Measurements from ENCODE around the gene ARID2.

Gene ARID2

DNA sequence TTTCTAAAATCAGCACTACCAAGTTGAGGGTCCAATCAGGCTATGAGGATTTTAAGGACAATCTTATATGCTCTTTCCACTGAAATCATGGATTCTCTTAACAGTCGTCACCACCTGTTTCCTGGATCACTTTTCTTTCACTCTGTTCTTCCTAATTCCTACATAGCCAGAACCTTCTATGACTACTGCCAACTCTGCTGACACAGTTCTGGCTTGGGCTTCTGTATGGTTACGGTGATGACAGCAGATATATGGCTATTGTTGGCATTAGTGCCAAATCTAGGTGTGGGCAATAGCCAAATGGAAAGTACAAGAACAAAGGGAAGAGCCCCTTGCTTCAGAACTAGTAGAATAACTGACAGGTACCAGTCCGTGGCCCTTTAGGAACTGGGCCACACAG is 124.0 kb downstream of the ARID2 start:
- DNase-seq (ENCODE audit: low spot score) = no peak

DNA sequence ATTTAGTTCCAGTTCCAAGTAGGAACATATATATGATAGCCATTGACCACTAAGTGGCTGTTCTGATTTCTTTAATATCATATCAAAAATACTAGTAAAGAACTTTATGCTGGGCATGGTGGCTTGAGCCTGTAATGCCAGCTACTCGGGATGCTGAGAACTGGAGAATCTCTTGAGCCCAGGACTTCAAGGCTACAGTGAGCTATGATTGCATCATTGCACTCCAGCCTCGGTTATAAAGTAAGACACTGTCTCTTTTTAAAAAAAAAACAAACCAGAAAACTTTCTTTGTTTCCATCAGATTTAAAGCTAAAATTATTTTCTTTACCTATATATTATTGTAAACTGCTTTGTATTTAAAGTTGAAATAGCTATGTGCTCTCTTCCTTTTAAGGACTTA is 133.8 kb downstream of the ARID2 start:
- DNase-seq (ENCODE audit: low spot score) = no peak

DNA sequence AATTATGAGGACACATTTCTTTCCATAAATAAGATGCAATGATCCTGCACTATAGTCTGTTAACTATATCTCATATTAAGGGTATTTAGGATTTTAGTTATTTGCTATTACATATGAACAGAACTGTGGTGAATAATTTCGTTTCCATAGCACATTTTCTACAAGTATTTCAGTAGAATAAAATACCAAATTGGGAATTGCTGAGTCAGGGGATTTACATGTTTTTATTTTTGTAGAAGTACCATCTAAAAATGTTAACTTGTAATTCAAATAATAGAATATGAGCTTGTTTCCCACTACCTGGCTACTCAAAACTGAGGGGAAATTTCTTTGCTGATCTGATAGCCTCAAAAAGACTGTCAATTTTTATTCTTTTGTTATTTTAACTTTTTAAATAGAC is 136.8 kb downstream of the ARID2 start:
- DNase-seq (ENCODE audit: low spot score) = no peak

DNA sequence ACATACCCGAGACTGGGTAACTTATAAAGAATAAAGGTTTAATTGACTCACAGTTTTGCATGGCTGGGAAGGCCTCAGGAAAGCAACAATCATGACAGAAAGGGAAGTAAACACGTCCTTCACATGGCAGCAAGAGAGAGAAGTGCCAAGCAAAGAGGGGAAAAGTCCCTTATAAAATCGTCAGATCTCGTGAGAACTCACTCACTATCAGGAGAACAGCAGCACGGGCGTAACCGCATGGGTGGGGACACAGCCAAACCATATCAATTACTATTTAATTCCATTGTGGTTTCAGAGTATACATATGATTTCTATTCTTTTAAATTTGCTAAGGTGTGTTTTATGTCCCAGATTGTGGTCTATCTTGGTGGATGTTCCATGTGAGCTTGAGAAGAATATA is 142.9 kb downstream of the ARID2 start:
- no peak for DNase-seq (ENCODE audit: low spot score)

DNA sequence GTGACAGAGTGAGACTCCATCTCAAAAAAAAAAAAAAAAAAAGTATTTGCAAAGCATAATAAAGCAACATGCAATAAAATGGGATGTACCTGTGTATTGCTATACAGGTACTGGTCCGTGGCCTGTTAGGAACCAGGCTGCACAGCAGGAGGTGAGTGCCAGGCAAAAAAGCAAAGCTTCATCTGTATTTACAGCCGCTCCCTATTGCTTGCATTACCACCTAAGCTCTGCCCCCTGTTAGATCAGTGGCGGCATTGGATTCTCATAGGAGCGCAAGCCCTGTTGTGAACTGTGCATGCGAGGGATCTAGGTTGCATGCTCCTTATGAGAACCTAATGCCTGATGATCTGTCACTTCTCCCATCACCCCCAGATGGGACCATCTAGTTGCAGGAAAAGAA is 147.6 kb downstream of the ARID2 start:
- no peak for DNase-seq (ENCODE audit: low spot score)

DNA sequence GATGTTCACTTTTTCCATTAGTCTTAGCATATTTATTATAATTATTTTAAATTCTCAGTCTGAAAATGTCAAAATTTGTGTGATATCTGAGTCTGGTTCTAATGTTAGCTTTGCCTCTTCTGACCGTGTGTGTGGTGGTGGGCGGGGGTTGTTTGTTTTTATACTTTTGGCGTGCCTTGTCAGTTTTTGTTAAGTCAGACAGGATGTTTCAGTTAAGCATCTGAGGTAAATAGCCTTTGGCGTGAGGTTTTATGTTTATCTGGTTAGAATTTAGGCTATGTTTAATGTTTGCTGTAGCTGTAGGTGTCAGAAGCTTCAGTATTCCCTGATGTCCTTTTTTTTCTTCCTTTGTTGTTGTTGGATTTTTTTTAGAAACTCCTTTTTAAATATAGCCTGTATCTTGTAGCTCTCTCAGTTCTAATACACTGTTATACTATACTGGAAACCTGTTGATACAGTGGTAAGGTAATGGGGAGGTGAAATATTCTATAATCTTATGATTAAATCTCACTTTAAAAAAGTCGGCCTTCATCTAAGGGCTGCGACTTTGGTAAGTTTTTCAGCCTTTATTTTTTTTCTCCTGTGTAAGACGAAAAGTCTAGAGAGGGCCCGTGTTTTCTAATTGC is 149.2 kb downstream of the ARID2 start:
- DNase-seq (ENCODE audit: low spot score) = no peak

DNA sequence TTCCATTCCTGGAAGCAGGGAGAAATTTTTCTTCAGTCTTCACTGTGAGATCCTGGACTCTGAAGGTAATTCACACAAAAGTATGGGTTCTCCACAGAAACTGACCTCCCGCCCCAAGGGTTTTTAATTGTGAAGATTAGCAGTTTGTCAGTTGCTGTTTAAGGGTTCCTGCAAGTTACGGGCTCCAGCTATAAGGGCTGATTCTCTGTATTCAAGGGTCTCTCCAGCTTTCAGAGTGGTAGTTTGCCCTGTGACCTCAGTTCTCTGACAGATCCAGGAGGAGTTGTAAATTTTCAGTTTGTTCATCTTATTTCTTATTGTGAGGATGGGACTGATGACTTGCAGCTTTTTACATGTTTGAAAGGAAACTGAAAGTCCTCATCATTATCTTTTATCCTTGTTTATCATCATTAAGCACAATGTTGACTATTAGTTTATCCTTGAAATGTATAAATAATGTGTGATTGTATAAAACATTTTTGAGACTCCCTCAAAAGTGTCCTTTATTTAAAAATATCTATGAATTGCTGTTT is 149.9 kb downstream of the ARID2 start:
- DNase-seq (ENCODE audit: low spot score) = no peak

DNA sequence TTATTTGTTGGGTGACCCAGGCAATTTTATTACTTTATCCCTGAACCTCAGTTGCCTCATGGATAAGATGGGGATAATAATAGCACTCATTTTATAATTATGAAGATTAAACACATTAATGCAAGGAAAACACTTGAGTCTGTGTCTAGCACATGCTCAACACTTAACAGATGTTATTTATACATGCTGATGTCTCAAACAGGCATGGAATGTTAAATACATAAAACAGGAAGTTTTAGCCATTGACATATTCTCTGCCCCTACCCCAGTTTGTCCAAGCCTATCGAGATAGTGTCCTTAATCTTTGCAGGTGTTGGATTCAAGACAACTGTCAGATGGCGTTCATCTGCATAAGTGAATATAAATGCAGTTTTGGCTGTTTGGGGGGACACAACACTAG is 151.0 kb downstream of the ARID2 start:
- no peak for DNase-seq (ENCODE audit: low spot score)

DNA sequence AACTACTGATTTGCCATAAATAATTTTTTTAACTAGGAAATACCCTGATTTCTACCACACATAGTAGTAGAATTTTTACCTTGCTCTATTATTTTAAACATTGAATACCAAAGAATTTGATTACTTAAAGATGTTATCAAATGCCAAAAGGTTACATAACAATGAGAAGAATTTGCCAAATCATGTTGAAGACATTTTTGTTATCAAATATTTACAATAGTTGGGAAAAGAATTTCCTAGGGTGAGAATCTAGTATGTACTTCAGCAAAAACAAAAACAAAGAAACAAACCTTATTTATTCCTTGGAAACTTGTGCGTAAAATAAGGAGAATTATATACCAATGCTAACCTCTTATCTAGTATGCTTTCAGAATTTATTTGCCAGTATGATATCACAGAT is 153.7 kb downstream of the ARID2 start:
- no peak for DNase-seq (ENCODE audit: low spot score)

DNA sequence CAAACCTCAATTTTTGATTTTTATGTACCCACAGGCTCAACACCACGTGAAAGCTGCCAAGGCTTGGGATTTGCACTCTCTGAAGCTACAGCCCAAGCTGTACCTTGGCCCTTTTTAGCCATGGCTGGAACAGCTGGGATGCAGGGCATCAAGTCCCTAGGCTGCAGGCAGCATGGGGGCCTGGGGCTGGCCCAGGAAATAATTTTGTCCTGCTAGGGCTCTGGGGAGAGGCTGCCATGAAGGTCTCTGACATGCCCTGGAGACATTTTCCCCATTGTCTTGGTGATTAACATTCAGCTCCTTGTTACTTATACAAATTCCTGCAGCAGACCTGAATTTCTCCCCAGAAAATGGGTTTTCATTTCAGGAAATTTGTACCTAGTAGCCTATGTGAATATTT is 157.2 kb downstream of the ARID2 start:
- DNase-seq (ENCODE audit: low spot score) = no peak

DNA sequence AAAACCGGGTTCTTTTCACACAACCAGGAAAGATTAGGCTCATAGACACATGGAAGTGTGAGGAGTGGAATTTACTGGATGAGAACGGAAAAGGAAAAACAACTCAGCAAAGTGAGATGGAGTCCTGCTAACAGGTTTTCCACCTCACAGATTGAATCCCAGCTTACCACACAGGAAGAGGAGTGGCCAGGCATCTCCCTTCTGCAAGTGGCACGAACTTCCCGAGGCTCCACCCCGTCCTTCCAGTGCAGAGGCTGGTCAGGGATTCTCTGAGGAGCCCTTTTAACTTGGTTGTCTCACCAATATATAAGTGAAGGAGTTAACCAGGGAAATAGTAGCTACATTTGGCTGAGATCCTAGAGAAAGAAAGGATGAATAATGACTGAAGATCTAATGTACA is 158.0 kb downstream of the ARID2 start:
- DNase-seq (ENCODE audit: low spot score) = no peak

DNA sequence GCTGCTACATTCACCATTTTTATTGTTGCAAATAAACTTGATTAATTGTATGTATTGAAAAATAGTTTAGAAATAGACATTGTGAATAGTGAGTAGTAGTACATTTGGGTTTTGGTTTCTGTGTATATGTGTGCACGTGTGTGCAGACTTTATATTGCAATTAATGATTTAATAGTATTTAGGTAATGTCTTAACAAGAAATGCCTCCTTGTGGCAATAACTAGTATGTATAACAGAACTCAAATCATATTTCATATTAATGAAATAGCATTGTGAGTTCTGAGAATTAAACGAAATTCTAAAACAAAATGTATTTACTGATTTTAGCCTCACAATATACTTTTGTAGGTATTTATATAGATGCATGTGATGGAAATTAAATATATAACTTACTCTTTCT is 160.8 kb downstream of the ARID2 start:
- DNase-seq (ENCODE audit: low spot score) = no peak

DNA sequence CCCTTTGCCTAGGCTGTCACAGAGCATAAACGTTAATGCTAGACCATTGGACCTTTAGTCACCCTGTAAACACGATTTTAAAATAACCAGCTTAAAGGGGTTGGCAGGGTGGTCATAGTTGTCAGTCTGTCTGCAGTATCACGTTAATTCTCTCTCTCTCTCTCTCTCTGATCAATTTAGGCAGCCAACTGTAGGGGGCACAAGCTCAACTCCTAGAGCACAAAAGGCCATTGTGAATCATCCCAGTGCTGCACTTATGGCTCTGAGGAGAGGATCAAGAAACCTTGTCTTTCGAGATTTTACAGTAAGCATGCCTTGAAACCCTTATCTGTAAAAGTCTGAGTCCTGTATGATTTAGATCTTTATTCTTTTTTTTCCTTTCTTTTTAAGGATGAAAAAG is 163.7 kb downstream of the ARID2 start:
- DNase-seq (ENCODE audit: low spot score) = no peak

DNA sequence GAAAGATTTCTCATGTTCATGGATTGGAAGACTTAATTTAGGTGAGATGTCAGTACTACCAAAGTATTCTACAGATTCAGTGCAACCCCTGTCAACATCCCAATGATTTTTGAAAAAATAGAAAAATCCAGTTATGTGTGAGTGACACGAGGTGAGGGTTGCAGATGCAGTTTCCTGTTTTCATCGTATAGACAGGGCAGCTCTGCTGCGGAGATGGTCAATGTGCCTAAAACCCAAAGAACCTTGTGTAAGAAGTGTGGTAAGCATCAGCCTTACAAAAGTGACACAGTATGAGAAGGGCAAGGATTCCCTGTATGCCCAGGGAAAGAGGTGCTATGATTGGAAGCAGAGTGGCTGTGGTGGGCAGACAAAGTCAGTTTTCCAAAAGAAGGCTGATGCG is 166.5 kb downstream of the ARID2 start:
- no peak for DNase-seq (ENCODE audit: low spot score)

DNA sequence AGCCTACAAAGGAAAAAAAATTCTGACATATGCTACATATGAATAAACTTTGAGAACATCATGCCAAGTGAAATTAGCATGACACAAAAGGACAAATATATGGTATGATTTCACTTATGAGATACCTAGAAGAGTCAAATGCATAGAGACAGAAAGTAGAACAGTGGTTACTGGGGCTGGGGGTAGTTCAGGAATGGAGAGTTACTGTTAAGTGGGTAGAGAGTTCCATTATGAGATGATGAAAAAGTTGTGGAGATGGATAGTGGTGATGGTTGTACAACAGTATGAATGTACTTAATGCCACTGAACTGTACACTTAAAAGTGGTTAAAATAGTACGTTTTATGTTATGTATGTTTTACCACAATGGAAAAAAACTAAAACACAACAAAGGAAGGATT is 168.6 kb downstream of the ARID2 start:
- DNase-seq (ENCODE audit: low spot score) = no peak

DNA sequence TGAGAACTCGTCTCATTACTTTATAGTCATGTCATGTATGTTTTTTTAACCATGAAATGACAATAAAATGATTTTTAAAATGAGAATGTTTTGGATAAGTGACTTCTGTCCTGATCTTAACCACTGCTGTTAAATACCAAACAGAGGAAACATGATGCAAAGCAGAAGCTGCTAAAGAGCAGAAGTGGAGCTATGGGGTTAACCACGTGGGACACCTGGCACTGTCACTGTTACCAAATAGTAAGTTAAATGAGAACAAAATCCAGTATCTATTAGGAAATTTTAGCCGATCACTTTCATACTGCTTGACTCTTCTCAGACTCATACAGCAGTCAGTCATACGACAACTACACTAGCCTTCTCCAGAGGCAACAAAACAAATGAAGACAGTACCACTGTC is 178.4 kb downstream of the ARID2 start:
- no peak for DNase-seq (ENCODE audit: low spot score)

DNA sequence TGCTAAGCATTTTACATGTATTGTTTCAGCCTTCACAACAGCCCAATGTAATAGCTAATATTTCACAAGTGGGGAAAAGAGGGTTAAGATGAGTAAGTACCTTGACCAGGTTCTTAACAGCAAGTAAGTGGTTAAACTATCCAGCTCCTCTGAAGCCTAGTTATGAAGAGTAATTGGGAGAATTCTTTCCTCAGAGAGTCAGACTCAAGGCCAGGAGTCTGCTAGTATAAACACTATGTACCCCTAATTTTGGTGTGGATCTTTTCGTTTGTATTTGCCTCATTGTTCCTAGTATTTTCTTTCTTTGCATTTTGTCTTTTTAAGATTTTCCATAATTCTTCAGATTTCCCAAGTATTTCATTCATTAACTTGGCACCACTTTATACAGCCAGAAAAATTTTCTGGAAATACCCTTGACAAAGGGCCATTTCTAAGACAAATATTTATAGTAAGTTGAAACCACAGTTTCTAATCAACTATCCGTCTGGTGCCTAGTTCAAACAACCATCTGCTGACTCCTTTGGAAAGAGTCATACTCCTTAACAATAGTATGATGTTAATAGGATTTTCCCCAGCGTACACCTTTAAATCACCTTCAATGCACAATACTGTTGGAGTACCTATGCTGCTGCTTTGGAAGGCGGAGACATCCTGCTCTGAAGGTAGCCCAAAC is 179.7 kb downstream of the ARID2 start:
- DNase-seq (ENCODE audit: low spot score) = peak; percentile 11

DNA sequence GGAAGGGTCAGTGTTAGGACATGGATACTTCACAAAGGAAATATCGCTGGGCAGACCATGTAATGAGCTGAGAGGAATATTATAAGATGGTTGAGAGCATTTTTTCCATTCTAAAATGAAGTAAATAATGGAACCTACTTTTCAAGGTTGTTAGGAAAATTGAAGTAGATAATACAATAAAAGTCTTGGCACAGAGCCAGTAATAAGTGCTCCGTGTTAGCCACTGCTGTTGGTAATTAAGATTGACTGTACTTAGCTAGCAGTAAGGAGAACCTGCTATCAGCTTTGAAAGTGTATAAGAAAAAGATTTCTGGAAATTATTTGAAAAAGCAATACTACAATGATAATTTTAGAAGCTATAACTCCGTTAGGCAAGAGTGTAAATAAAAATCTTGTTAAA is 183.3 kb downstream of the ARID2 start:
- DNase-seq (ENCODE audit: low spot score) = no peak

DNA sequence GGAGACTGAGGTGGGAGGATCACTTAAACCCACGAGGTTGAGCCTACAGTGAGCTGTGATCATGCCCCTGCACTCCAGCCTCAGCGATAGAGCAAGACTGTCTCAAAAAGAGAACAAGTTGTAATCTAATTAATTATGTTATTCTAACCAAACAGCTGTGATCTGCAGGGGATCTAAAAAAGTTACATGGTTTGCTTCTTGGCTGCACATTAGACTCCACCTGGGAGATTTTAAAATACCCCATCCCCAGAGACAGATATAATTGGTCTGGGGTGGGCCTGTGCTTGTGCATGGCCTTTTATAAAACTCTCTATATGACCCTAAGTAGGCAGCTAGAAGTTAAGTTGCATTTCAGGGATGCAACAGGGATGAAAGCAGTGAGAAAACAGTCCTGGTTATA is 184.1 kb downstream of the ARID2 start:
- no peak for DNase-seq (ENCODE audit: low spot score)

DNA sequence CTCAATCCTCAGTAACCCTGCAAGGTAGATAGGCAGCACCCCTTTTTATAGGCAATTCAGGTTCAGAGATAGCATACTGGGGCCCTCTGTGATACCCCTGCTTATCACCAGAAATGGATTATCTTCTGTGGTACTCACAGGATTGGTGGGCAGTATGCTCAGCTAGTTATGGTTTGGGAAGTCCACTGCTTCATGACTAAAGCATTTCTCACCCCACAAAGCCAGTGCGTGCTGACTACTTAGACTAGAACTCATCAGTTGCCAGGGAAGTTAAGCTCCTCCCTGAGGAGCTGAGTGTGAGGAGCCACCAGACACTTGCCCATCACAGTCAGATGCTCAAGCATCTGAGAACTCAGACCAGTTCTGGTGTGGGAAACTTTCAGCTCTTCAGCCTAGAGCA is 184.6 kb downstream of the ARID2 start:
- DNase-seq (ENCODE audit: low spot score) = peak; percentile 76

DNA sequence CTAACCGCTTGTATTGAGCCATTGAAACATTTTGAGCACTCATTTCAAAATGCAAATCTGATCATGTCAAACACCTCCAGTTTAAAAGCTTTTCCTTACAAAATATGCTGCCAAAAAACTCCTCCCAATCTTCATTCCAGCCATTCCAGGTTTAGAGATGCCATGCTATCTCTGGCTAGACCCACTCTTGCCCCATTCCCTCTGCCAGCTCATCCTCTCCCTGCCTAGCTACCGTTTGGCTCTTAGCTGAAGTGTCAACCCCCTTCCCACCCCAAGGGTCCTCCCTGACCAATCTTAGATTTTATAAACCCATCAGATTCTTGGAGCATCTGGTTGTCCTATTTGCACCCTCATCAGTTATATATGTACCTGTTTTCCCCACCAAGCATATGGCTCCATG is 185.9 kb downstream of the ARID2 start:
- DNase-seq (ENCODE audit: low spot score) = no peak

DNA sequence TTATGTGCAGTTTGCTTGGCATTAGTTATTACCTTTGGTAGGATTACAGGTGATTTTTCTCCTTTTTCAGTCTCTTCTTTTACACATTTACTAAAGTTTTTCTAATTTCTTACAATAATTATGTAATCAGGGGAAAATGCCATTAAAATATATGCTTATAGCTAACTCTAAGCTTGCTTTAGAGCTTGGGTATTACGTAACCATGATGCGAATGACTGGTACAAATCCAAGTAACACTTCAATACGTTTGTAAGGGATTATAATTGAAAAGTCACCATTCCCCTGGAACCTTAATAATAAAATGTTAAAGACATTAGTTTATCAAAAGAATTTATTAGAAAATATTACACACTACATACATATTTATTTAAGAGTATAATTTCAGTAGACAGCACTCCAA is 189.3 kb downstream of the ARID2 start:
- DNase-seq (ENCODE audit: low spot score) = no peak

DNA sequence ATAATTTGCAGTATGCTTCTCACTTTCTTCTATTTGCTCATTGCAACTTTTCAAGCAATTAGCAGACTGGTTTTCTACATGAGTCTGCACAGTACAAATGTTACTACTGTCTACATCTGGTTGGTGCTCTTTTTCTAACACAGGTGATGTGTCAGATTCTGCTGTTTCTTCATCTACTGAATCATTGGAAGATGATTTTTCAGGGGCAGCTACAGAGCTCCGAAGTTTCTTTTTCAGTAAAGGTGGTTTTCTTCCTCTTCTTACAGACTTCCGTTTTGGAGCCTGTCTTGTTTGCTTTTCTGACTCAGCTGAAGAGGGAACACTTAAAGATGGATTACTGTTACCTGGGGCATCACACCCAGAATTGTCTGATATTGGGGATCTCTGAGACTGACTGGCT is 198.8 kb downstream of the ARID2 start:
- no peak for DNase-seq (ENCODE audit: low spot score)

DNA sequence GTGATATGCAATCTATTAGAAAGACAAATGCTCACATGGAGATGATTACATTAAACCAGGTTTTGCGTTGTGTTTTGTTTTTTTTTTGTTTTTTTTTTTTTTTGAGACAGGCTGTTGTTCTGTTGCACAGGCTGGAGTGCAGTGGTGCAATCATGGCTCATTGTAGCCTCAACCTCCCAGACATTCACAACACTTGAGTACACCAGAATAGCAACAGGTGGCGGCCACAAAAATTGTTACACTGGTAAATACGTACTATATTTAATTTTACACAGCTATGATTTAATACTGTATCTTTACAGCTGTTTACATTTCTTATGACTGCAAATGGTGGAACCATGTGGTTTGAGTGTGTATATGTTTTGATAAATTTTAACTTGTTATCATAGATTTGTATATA is 200.9 kb downstream of the ARID2 start:
- no peak for DNase-seq (ENCODE audit: low spot score)

Data from AG08396 (cell line).